CD4-positive, alpha-beta memory T cell (primary cell): ENCODE measurements around the gene MLN. TPM values are rescaled to one million over a fixed set of nuclear protein-coding genes. Genes with fewer than 3 reads are reported as not detected.

Experiments
- CTCF ChIA-PET: fragments of 350-600 bp; sonication (Branson Sonifier 250); formaldehyde crosslinking; loops from one replicate; lab custom pipeline; 2021; ENCODE audit warnings: inconsistent platforms; ENCODE audit not compliant: partially characterized antibody; lab: Charles Lee
- POLR2A ChIA-PET: fragments of 350-600 bp; sonication (Branson Sonifier 250); formaldehyde crosslinking; loops from one replicate; lab custom pipeline; 2021; ENCODE audit not compliant: partially characterized antibody; lab: Charles Lee
- DNase-seq, 5 donors: peaks; one replicate each; pipeline versions ENCODE4 v3.0.0 to v3.0.0-alpha.2; 2020 to 2022; ENCODE audit warnings: mixed read lengths in 1 of 5
- H3K27ac ChIP-seq: one replicate; pipeline ENCODE4 v1.7.0; 2013; ENCODE audit warnings: low read depth, low read length
- H3K27me3 ChIP-seq: 2 replicates; pipeline ENCODE4 v1.7.0; 2013; ENCODE audit warnings: mild to moderate bottlenecking, low read length, moderate library complexity; ENCODE audit not compliant: insufficient read depth
- H3K36me3 ChIP-seq: 2 replicates; pipeline ENCODE4 v1.7.0; 2013; ENCODE audit warnings: mild to moderate bottlenecking, low read length, moderate library complexity; ENCODE audit not compliant: insufficient read depth
- H3K4me1 ChIP-seq: 2 replicates; pipeline ENCODE4 v1.7.0; 2013; ENCODE audit warnings: mild to moderate bottlenecking, low read length, moderate library complexity; ENCODE audit not compliant: insufficient read depth
- H3K4me3 ChIP-seq, 2 donors: one replicate each; pipeline ENCODE4 v1.7.0; 2013; ENCODE audit warnings: low read length in 2 of 2, mild to moderate bottlenecking in 1 of 2
- H3K9me3 ChIP-seq, 2 donors: one replicate each; pipeline ENCODE4 v1.7.0; 2013; ENCODE audit warnings: low read length in 2 of 2, control low read depth in 1 of 2; ENCODE audit not compliant: control insufficient read depth in 1 of 2
- H3K27ac Mint-ChIP-seq, 7 donors: one replicate each; pipeline ENCODE4 v1.8.0; 2020 to 2021; ENCODE audit warnings: mixed read lengths in 7 of 7, mild to moderate bottlenecking in 6 of 7, inconsistent platforms in 3 of 7, moderate library complexity in 3 of 7
- H3K27me3 Mint-ChIP-seq, 2 donors: one replicate each; pipeline ENCODE4 v1.8.0; 2020 to 2021; ENCODE audit warnings: mixed read lengths in 2 of 2
- H3K36me3 Mint-ChIP-seq, 2 donors: one replicate each; pipeline ENCODE4 v1.8.0; 2020 to 2021; ENCODE audit warnings: mixed read lengths in 2 of 2, inconsistent platforms in 1 of 2, mild to moderate bottlenecking in 1 of 2
- H3K4me1 Mint-ChIP-seq, 4 donors: one replicate each; pipeline ENCODE4 v1.8.0; 2020 to 2021; ENCODE audit warnings: mixed read lengths in 4 of 4, mild to moderate bottlenecking in 1 of 4
- H3K4me3 Mint-ChIP-seq, 8 donors: one replicate each; pipeline ENCODE4 v1.8.0; 2020 to 2021; ENCODE audit warnings: mixed read lengths in 8 of 8, mild to moderate bottlenecking in 7 of 8, moderate library complexity in 6 of 8, inconsistent platforms in 3 of 8
- H3K9me3 Mint-ChIP-seq, 8 donors: one replicate each; pipeline ENCODE4 v1.8.0; 2020 to 2021; ENCODE audit warnings: mixed read lengths in 8 of 8, mild to moderate bottlenecking in 5 of 8, inconsistent platforms in 3 of 8, moderate library complexity in 1 of 8
- intact Hi-C: fragments of 100-400 bp; cut with micrococcal nuclease; formaldehyde crosslinking; loops from one replicate; pipeline ENCODE4 v1.15.1; 2023
- polyA plus RNA-seq, 2 donors: library from polyadenylated mRNA; unstranded; fragments of 300-500 nt; fragmentation: Illumina TruSeq; gene quantifications; one replicate each; pipeline ENCODE4 v1.2.3, GENCODE V29; 2021
- total RNA-seq, 2 experiments: library from RNA; stranded (reverse); gene quantifications; one replicate each; pipeline ENCODE4 v1.2.3, GENCODE V29; 2021

Gene MLN
- total and polyA plus RNA-seq, 4 experiments from 2014 or later, result not detected

DNA sequence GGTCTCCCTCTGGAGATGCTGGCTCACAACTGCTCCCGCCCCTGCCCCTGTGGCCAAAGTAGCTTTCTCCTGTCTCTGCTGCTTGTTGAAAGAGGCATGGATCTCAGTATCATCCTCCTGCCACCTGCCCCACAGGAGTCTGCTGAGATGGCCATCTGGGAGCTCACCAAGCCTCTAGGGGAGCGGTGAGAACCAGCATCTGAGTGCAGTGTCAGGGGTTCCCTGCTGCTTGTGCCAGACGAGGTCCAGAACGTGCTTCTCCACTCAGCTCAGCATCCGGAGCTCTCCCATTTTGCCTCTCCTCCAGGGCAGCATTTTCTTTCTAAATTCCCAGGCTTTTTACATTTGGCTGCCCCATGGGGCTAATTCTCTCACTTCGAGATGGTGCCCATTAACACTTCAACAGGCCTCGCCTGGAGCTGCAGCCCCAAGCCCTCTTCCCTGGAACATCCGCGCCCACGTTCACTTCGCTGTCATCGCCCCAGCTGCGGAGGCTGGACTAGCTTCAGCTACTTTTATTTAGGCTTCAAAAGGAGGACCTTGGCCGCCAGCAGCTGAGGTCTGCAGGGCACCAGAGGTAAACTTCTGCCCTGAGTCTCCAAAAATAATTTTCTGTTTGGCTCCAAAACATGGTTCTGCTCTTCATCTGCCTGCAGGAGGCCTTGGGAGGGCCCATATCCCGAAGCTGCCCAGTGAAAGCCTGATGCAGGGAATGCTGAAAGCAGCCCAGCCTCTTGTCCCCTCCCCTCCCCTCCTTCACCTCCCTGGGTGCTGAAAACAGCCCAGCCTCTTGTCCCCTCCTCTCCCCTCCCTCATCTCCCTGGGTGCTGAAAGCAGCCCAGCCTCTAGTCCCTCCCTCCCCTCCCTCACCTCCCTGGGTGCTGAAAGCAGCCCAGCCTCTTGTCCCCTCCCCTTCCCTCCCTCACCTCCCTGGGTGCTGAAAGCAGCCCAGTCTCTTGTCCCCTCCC lies 25.2 kb upstream of the MLN start:
- ChIA-PET POLR2A (no interaction called here), CTCF (no interaction called here)
- Histone ChIP-seq H3K4me1 (no peaks in the 10 kb centered on the region), H3K4me3 (no peak overlapping the region), H3K27ac (no peak overlapping the region), H3K9me3 (no peaks in the 10 kb centered on the region), H3K36me3 (no peaks in the 10 kb centered on the region), H3K27me3 (no peaks in the 10 kb centered on the region)
- H3K9me3 Mint-ChIP-seq, result peaks cover 0 to 2% (median 0%) of the 10 kb centered on the region in 8 donors
- H3K27me3 Mint-ChIP-seq, result peaks cover 0 to 5% of the 10 kb centered on the region in 2 donors
- H3K27ac Mint-ChIP-seq, result no peak overlapping the region
- intact Hi-C loops, result no loop called here
- no peak for DNase-seq
- no peak overlapping the region for H3K4me3 Mint-ChIP-seq
- H3K4me1 Mint-ChIP-seq, result no peaks in the 10 kb centered on the region
- no peaks in the 10 kb centered on the region for H3K36me3 Mint-ChIP-seq

DNA sequence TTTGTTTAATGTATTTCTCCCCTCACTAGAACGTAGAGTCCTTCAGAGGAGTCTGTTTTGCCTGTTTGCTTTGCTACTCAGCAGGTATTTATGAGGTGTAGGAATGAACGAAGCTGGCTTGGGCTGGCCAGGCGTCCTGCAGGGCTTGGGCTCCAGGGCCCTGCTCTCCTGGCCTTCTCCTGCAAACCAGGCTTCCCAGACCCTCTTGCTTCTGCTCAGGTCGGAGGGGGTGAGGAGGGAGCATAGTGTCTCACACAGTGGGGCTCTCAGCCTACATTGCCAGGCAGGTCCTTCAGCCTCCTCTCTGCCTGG lies 24.6 kb upstream of the MLN start:
- Mint-ChIP-seq H3K4me1 (no peaks in the 10 kb centered on the region), H3K27me3 (peaks cover 0 to 5% of the 10 kb centered on the region in 2 donors), H3K4me3 (no peak overlapping the region), H3K9me3 (peaks cover 0 to 2% (median 0%) of the 10 kb centered on the region in 8 donors), H3K27ac (no peak overlapping the region), H3K36me3 (no peaks in the 10 kb centered on the region)
- H3K4me3 ChIP-seq, result no peak overlapping the region
- no peaks in the 10 kb centered on the region for H3K4me1 ChIP-seq
- H3K27me3 ChIP-seq, result no peaks in the 10 kb centered on the region
- no peaks in the 10 kb centered on the region for H3K9me3 ChIP-seq
- no peaks in the 10 kb centered on the region for H3K36me3 ChIP-seq
- CTCF ChIA-PET, result no interaction called here
- POLR2A ChIA-PET, result no interaction called here
- intact Hi-C loops, result no loop called here
- no peak overlapping the region for H3K27ac ChIP-seq
- DNase-seq, result no peak

DNA sequence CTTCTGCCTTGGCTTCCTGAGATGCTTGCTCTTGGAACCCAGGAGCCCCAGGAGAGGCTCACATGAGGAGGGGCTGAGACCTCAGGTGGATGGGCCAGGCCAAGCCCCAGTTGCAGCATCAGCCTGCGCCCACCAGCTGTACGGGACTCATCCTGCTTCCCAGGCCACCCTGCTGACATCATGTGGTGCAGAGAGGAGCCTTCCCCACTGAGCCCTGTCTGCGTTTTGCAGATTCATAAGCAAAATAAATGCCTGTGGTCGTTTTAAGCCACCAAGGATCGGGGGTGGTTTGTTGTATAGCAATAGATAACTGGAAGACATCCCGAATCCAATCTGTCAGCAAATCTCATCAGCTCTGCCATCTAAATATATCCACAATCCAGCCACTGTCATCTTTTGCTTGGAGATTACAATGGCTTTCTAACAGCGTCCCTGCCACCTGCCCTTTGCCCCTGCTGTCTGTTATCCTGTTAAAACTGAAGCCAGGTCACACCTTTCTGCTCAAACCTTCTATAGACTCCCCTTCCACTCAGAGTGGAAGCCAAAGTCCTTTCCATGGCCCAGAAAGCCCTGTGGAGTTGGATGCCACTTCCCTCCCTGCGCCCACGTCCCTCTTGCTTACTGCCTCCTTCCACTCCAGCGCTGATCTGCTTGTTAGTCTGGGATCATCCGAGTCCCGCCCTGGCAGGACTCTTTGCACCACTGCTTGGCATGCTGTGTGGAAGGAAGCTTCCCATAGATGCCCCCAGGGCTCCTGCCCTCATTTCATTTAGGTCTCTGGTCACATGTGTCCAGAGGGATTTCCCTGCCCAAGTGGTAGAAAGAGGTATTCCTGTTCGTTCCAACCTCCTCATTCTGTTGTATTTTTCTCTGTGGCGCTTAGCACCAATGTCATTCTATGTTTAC lies 24.0 kb upstream of the MLN start:
- H3K27ac Mint-ChIP-seq, result no peak overlapping the region
- H3K36me3 ChIP-seq, result no peaks in the 10 kb centered on the region
- ChIA-PET POLR2A (no interaction called here), CTCF (no interaction called here)
- H3K9me3 ChIP-seq, result no peaks in the 10 kb centered on the region
- no peaks in the 10 kb centered on the region for H3K27me3 ChIP-seq
- intact Hi-C loops, result no loop called here
- H3K27ac ChIP-seq, result no peak overlapping the region
- no peaks in the 10 kb centered on the region for H3K4me1 Mint-ChIP-seq
- H3K4me3 Mint-ChIP-seq, result no peak overlapping the region
- H3K9me3 Mint-ChIP-seq, result peaks cover 0 to 2% (median 0%) of the 10 kb centered on the region in 8 donors
- H3K4me3 ChIP-seq, result no peak overlapping the region
- DNase-seq, result no peak
- H3K4me1 ChIP-seq, result no peaks in the 10 kb centered on the region
- peaks cover 0 to 5% of the 10 kb centered on the region in 2 donors for H3K27me3 Mint-ChIP-seq
- no peaks in the 10 kb centered on the region for H3K36me3 Mint-ChIP-seq

DNA sequence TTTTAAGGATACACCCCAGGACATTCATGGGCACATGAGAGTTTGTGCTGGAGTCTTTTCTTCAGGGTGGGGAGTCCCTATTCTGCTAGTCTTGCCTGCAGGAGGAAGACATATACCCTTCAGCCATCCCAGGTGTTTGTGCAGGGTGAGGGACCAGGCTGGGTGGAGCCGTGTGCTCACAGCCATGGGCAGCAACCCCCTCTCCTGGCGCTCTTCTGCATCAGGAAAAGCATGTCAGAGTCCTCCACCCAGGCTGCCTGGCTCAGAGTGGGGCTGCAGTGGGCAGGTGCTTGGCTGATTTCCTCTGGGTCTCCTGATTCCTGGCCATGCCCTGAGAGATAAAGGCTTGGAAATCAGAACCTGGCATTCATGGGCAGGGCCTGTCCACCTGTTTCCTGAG lies 22.7 kb upstream of the MLN start:
- Mint-ChIP-seq H3K9me3 (peaks cover 0 to 2% (median 0%) of the 10 kb centered on the region in 8 donors), H3K4me3 (no peak overlapping the region), H3K27ac (no peak overlapping the region), H3K4me1 (no peaks in the 10 kb centered on the region), H3K27me3 (peaks cover 0 to 5% of the 10 kb centered on the region in 2 donors), H3K36me3 (no peaks in the 10 kb centered on the region)
- no peak for DNase-seq
- Histone ChIP-seq H3K27me3 (no peaks in the 10 kb centered on the region), H3K36me3 (no peaks in the 10 kb centered on the region), H3K4me3 (no peak overlapping the region), H3K9me3 (no peaks in the 10 kb centered on the region), H3K4me1 (no peaks in the 10 kb centered on the region), H3K27ac (no peak overlapping the region)
- POLR2A ChIA-PET, result no interaction called here
- CTCF ChIA-PET, result no interaction called here
- intact Hi-C loops, result no loop called here

DNA sequence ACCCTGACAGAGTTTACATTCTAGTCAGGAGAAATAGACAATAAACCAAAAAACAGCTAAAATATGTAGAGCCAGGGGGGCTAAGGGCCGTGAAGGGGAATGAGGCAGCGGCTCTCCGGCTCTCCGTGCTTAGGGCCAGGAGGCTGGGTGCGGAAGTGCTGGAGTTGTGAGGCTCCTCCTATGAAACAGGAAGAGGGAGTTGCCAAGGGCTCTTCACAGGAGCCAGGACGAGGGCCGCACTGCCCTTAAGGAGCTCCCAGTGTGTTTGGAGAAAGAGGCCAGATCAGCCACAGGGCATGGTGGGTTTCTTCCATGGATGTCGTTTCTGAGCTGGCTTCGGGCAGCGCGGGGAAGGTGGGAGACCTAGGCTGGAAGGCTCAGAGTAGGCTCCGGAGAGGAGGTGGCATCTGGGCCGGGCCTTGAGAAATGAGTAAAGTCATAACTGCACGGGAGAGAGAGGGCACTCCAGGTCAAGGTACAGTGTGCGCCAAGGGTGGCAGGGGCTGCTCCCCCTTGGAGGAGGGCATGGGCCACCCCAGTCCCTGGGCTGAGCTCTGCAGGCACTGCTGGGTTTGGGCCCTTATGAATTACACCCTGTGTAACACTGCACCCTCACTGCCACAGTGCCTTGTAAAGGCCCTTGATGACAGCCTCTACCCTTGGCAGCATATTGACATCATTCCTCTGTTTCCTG lies 20.8 kb upstream of the MLN start:
- Mint-ChIP-seq H3K4me3 (no peak overlapping the region), H3K9me3 (peaks cover 0 to 2% (median 0%) of the 10 kb centered on the region in 8 donors), H3K4me1 (peaks cover 0 to 3% (median 2%) of the 10 kb centered on the region in 4 donors), H3K27ac (no peak overlapping the region), H3K27me3 (no peaks in the 10 kb centered on the region), H3K36me3 (no peaks in the 10 kb centered on the region)
- POLR2A ChIA-PET, result no interaction called here
- H3K4me3 ChIP-seq, result no peak overlapping the region
- CTCF ChIA-PET, result no interaction called here
- no peak for DNase-seq
- H3K27me3 ChIP-seq, result no peaks in the 10 kb centered on the region
- H3K4me1 ChIP-seq, result peaks cover 5% of the 10 kb centered on the region
- intact Hi-C loops, result no loop called here
- no peaks in the 10 kb centered on the region for H3K36me3 ChIP-seq
- H3K27ac ChIP-seq, result no peak overlapping the region
- no peaks in the 10 kb centered on the region for H3K9me3 ChIP-seq

DNA sequence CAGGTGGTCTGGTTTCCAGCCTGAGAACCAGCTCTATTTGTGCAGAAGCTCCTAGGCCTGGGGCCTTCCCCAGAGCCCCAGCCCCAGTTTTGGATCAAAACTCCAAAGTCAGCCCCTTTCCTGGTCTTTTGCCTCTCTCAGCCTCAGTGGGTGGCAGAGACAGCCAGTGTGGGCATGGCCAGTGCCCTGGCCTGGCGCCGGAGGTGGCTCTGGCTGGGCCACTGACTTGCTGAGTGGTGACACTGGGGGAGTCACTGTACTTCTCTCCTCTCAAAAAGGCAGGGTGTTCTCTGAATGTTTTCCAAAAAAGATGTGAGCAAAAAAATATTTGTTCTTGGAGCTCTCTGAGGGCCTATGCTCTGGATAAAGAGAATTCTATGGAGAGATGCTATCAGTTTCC lies 20.0 kb upstream of the MLN start:
- H3K36me3 Mint-ChIP-seq, result no peaks in the 10 kb centered on the region
- no peak overlapping the region for H3K4me3 ChIP-seq
- H3K9me3 Mint-ChIP-seq, result peaks cover 0 to 2% (median 0%) of the 10 kb centered on the region in 8 donors
- no peak overlapping the region for H3K27ac Mint-ChIP-seq
- no peaks in the 10 kb centered on the region for H3K9me3 ChIP-seq
- no peak overlapping the region for H3K4me3 Mint-ChIP-seq
- ChIA-PET POLR2A (no interaction called here), CTCF (no interaction called here)
- H3K27me3 ChIP-seq, result no peaks in the 10 kb centered on the region
- no peak for DNase-seq
- no peak overlapping the region for H3K27ac ChIP-seq
- peaks cover 5% of the 10 kb centered on the region for H3K4me1 ChIP-seq
- intact Hi-C loops, result no loop called here
- H3K4me1 Mint-ChIP-seq, result peaks cover 0 to 5% (median 3%) of the 10 kb centered on the region in 4 donors
- no peaks in the 10 kb centered on the region for H3K36me3 ChIP-seq
- no peaks in the 10 kb centered on the region for H3K27me3 Mint-ChIP-seq
